ENCODE results near the gene LSMEM2. TPM values are rescaled to one million over a fixed set of nuclear protein-coding genes. Genes with fewer than 3 reads are reported as not detected.

The LSMEM2 gene
- total and polyA plus RNA-seq, 9 of the 15 experiments (the other 6 are each of a cell fraction or from before 2014, with no cell fraction given) = not detected

DNA sequence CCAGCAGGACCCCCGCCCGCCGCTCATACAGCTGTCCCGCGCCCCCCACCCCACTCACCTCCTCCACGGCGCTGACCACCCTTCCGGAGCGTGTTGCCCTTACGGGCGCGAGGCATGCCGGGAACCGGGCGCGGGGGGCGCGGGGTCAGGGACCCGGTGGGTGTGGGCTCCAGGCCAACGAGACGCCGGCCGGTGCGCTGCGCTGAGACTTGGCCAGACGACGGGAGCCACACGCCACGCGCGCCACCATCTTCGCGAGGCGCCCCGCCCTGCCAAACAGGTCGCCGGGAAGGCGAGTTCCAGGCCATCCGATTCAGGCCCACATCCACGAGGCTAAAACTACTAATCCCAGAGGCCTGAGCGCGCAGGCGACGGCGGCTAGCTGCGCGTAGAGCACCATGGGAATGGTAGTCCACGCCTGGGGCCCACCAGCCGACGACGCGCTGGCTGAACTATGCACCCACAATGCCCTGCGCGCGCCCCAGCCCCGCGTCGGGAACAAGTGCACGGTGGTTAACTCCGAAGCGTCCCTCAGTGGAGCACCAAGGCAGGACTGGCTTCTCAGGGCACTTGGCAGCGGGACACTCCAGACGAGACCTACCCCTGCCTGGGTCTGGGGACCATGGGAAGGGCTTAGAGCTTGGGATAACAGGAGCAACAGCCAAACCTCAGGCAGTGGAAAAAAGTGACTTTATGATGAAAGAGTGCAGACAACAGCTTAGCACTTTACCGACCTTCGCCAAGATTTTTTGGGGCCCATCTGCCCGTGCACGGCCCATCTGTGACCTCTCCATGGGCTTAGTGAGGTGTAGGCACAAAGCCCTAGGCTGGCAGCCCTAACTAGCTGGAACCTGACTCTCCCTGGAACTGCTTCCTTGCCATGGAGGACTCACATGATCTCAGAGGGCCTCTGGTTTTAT, 13.5 kb downstream of the LSMEM2 start, which contains the start of gene IFRD2 (continued):
- TF ChIP-seq RBBP5 (IDR thresholded peaks at IDR 0.05; ENCODE audit: borderline replicate concordance, insufficient read depth, low read length, poor library complexity, severe bottlenecking) = peak; percentile 73
- TF ChIP-seq, protein P1, sequence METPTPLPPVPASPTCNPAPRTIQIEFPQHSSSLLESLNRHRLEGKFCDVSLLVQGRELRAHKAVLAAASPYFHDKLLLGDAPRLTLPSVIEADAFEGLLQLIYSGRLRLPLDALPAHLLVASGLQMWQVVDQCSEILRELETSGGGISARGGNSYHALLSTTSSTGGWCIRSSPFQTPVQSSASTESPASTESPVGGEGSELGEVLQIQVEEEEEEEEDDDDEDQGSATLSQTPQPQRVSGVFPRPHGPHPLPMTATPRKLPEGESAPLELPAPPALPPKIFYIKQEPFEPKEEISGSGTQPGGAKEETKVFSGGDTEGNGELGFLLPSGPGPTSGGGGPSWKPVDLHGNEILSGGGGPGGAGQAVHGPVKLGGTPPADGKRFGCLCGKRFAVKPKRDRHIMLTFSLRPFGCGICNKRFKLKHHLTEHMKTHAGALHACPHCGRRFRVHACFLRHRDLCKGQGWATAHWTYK (CRISPR knock-in tag; IDR thresholded peaks at IDR 0.05) = peak; percentile 95
- TF ChIP-seq SP1 (CRISPR knock-in tag; IDR thresholded peaks at IDR 0.05) = peak; percentile 97
- TF ChIP-seq ZNF175 (CRISPR knock-in tag; IDR thresholded peaks at IDR 0.05; ENCODE audit: low read depth) = peak; percentile 94
- TF ChIP-seq, protein P2, sequence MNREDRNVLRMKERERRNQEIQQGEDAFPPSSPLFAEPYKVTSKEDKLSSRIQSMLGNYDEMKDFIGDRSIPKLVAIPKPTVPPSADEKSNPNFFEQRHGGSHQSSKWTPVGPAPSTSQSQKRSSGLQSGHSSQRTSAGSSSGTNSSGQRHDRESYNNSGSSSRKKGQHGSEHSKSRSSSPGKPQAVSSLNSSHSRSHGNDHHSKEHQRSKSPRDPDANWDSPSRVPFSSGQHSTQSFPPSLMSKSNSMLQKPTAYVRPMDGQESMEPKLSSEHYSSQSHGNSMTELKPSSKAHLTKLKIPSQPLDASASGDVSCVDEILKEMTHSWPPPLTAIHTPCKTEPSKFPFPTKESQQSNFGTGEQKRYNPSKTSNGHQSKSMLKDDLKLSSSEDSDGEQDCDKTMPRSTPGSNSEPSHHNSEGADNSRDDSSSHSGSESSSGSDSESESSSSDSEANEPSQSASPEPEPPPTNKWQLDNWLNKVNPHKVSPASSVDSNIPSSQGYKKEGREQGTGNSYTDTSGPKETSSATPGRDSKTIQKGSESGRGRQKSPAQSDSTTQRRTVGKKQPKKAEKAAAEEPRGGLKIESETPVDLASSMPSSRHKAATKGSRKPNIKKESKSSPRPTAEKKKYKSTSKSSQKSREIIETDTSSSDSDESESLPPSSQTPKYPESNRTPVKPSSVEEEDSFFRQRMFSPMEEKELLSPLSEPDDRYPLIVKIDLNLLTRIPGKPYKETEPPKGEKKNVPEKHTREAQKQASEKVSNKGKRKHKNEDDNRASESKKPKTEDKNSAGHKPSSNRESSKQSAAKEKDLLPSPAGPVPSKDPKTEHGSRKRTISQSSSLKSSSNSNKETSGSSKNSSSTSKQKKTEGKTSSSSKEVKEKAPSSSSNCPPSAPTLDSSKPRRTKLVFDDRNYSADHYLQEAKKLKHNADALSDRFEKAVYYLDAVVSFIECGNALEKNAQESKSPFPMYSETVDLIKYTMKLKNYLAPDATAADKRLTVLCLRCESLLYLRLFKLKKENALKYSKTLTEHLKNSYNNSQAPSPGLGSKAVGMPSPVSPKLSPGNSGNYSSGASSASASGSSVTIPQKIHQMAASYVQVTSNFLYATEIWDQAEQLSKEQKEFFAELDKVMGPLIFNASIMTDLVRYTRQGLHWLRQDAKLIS (CRISPR knock-in tag; IDR thresholded peaks at IDR 0.05) = 0 out of 2 replicates have a peak, but pooled peaks have one; percentile 70
- TF ChIP-seq, protein P3, sequence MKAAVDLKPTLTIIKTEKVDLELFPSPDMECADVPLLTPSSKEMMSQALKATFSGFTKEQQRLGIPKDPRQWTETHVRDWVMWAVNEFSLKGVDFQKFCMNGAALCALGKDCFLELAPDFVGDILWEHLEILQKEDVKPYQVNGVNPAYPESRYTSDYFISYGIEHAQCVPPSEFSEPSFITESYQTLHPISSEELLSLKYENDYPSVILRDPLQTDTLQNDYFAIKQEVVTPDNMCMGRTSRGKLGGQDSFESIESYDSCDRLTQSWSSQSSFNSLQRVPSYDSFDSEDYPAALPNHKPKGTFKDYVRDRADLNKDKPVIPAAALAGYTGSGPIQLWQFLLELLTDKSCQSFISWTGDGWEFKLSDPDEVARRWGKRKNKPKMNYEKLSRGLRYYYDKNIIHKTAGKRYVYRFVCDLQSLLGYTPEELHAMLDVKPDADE (conservative IDR thresholded peaks at IDR 0.05; ENCODE audit: control insufficient read depth, low read depth, low read length) = peak; percentile 100
- TF ChIP-seq, protein P4, sequence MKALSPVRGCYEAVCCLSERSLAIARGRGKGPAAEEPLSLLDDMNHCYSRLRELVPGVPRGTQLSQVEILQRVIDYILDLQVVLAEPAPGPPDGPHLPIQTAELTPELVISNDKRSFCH (CRISPR knock-in tag; IDR thresholded peaks at IDR 0.05) = no peak
- TF ChIP-seq, protein P4 (tag; IDR thresholded peaks at IDR 0.05) = peak; percentile 91
- TF ChIP-seq, protein P5, sequence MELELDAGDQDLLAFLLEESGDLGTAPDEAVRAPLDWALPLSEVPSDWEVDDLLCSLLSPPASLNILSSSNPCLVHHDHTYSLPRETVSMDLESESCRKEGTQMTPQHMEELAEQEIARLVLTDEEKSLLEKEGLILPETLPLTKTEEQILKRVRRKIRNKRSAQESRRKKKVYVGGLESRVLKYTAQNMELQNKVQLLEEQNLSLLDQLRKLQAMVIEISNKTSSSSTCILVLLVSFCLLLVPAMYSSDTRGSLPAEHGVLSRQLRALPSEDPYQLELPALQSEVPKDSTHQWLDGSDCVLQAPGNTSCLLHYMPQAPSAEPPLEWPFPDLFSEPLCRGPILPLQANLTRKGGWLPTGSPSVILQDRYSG (tag; conservative IDR thresholded peaks at IDR 0.05; ENCODE audit: low read depth) = peak; percentile 84
- TF ChIP-seq, protein P6, sequence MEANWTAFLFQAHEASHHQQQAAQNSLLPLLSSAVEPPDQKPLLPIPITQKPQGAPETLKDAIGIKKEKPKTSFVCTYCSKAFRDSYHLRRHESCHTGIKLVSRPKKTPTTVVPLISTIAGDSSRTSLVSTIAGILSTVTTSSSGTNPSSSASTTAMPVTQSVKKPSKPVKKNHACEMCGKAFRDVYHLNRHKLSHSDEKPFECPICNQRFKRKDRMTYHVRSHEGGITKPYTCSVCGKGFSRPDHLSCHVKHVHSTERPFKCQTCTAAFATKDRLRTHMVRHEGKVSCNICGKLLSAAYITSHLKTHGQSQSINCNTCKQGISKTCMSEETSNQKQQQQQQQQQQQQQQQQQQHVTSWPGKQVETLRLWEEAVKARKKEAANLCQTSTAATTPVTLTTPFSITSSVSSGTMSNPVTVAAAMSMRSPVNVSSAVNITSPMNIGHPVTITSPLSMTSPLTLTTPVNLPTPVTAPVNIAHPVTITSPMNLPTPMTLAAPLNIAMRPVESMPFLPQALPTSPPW (CRISPR knock-in tag; IDR thresholded peaks at IDR 0.05) = peak; percentile 83
- TF ChIP-seq, protein P7, sequence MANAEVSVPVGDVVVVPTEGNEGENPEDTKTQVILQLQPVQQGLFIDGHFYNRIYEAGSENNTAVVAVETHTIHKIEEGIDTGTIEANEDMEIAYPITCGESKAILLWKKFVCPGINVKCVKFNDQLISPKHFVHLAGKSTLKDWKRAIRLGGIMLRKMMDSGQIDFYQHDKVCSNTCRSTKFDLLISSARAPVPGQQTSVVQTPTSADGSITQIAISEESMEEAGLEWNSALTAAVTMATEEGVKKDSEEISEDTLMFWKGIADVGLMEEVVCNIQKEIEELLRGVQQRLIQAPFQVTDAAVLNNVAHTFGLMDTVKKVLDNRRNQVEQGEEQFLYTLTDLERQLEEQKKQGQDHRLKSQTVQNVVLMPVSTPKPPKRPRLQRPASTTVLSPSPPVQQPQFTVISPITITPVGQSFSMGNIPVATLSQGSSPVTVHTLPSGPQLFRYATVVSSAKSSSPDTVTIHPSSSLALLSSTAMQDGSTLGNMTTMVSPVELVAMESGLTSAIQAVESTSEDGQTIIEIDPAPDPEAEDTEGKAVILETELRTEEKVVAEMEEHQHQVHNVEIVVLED (CRISPR knock-in tag; IDR thresholded peaks at IDR 0.05) = peak; percentile 93
- peak; percentile 78 for TF ChIP-seq NR2C1 (IDR thresholded peaks at IDR 0.05)
- peak; percentile 92 for TF ChIP-seq NR2C1 (tag; IDR thresholded peaks at IDR 0.05)
